HG03025 (cell line): ENCODE measurements around the gene TNFRSF1B.

Source experiments
- ATAC-seq: cut with Tn5 transposase; IDR thresholded peaks from one replicate; pipeline ENCODE4 v1.9.1; 2021; ENCODE audit warnings: mild to moderate bottlenecking, moderate library complexity; ENCODE audit not compliant: unreplicated experiment, low FRiP score

Gene TNFRSF1B

GRCh38 chr1:12251442-12251841 is 84.7 kb downstream of the TNFRSF1B start:
- ATAC-seq, result no peak

GRCh38 chr1:12255913-12256312 is 89.1 kb downstream of the TNFRSF1B start:
- ATAC-seq, result no peak

- ATAC-seq, result no peak
Observed at GRCh38 chr1:12258272-12258671, 91.5 kb downstream of the TNFRSF1B start.
